GM18508 (cell line): ENCODE measurements around the gene SYCE3.
"Not testable (repeated sequence)": the region's sequence is repeated elsewhere in the genome, so short reads cannot be mapped to it uniquely, and the experiment has no call there.

ENCODE experiments used
- ATAC-seq: cut with Tn5 transposase; IDR thresholded peaks from one replicate; pipeline ENCODE4 v1.9.1; 2021; ENCODE audit warnings: moderate number of reproducible peaks; ENCODE audit not compliant: insufficient read depth, unreplicated experiment

SYCE3 gene

GRCh38 chr22:50523806-50524675 lies 38.7 kb downstream of the SYCE3 start:
- no peak for ATAC-seq

GRCh38 chr22:50523458-50523805 lies 39.3 kb downstream of the SYCE3 start:
- ATAC-seq: no peak

DNA sequence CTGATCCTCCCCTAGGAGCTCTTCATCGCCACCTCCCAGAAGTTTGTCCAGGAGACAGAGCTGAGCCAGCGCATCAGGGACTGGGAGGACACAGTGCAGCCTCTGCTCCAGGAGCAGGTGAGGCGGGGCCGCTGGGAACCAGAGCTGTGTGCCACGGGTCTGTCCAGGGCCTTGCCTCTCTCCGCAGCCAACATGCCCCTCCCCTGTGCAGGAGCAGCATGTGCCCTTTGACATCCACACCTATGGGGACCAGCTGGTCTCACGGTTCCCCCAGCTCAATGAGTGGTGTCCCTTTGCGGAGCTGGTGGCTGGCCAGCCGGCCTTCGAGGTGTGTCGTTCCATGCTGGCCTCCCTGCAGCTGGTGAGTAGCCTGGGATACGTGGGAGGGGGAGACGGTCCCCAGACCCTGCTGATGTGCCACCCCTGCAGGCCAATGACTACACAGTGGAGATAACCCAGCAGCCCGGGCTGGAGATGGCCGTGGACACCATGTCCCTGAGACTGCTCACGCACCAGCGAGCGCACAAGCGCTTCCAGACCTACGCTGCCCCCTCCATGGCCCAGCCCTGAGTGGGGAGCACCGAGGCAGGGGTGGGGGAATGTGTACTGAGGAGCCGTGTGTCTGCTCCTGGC lies 39.8 kb downstream of the SYCE3 start:
- no peak for ATAC-seq

DNA sequence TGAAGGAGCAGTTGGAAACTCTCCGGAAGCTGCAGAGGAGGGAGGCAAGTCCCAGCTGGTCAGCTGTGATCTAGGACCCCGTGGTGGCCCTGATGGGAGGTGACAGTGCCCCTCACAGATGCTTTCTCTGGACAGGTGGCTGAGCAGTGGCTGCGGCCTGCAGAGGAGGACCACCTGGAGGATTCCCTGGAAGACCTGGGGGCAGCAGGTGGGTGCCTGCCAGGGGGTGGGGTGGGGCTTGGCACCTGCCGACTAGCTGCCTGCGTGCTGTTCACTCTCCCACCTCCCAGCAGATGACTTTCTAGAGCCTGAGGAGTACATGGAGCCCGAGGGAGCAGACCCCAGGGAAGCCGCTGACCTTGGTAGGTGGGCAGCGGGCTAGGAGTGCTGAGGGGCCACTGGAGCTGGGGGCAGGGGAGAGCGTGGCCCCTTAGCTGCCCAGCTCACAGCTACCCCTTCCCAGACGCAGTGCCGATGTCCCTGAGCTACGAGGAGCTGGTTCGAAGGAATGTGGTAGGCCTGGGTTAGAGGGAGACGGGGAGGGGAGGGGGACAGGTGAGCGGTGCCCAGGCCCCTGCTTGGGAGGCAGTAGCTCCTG lies 40.4 kb downstream of the SYCE3 start:
- no peak for ATAC-seq

DNA sequence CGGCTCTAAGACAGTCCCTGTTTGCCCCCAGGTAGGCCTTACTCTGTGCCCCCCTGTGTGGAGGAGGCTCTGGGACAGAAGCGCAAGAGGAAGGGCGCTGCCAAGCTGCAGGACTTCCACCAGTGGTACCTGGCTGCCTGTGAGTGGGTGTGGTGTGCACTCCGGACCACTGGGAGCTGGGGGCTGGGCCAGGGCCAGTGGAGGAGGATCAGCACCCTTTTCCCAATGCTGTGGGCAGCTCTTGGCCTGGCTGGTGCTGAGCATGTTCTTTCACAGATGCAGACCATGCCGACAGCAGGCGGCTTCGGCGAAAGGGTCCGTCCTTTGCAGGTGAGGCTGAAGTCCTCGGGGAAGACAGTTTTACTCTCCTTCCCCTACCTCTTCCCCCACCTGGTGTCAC lies 41.0 kb downstream of the SYCE3 start:
- no peak for ATAC-seq

- no peak for ATAC-seq
These were observed 41.8 kb downstream of the SYCE3 start for GRCh38 chr22:50520826-50521453.

DNA sequence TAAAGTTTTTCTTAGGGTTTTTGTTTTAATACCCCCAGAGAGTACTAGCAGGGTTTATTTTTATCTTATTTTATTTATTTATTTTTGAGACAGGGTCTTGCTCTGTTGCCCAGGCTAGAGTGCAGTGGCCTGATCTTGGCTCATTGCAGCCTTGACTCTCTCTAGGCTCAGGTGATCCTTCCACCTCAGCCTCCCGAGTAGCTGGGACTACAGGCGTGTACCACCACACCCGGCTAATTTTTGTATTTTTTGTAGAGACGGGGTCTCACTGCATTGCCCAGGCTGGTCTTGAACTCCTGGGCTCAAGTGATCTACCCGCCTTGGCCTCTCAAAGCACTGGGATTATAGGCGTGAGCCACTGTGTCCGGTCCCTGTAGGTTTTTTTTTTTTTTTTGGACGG lies 42.5 kb downstream of the SYCE3 start:
- not testable (repeated sequence) for ATAC-seq

GRCh38 chr22:50519151-50519550 lies 43.6 kb downstream of the SYCE3 start:
- no peak for ATAC-seq

DNA sequence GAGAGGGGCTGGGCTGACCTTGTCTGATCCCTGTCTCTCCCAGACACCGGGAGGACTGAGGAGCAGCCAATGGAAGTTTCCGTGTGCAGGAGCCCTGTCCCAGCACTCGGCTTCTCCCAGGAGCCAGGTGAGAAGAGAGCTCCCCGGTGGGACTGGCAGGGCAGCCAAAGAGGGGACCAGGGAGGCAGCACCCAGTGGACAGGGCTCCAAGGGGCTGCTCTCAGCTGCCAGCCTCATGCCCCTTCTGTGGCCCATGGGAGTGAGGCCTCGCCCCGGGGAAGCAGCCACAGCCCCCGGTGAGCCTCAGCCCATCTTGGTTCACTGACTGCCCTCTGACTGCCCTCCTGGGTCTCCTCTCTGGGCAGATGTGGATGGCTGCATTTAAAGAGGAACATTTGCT lies 44.1 kb downstream of the SYCE3 start:
- ATAC-seq: no peak

- ATAC-seq: no peak
These were observed 45.0 kb downstream of the SYCE3 start for GRCh38 chr22:50517495-50518260.

DNA sequence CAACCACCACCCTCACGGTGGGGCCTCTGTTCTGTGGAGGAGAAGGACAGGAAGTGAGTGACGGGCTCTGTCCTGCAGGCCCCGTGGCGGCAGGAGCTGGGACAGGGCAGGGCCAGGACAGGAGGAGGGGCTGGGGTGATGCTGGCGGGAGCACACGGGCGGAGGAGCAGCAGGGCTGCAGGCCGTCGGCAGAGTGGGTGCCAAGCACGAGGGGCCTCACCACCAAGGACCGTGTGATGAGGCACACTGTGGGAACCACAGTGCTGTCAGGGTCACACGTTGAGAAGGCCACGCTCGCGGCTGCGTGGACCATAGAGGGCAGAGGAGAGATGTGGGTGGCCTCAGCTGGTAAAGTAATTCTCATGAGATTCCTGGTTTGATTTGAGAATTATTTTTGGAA lies 45.8 kb downstream of the SYCE3 start:
- ATAC-seq: no peak

DNA sequence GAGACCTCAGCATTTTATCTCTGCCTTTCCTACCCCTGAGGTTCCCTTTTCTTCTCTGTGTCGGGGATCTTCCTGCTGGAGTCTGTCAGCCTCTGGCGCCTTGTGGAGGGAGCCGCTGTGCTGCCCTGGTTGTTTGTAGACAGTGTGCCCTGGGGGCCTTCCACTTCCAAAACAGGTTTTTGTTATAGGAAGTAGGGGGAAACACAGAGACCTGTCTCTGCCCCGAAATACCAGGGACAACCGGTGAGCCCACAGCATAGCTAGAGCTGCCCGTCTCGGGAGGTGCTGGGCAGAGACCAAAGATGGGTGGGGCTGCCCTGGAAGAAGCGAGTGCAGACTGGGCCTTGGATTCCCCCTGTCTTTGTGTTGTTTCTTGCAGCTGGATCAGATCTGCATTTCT lies 46.7 kb downstream of the SYCE3 start:
- ATAC-seq: no peak

GRCh38 chr22:50513175-50513574 lies 49.5 kb downstream of the SYCE3 start:
- no peak for ATAC-seq

DNA sequence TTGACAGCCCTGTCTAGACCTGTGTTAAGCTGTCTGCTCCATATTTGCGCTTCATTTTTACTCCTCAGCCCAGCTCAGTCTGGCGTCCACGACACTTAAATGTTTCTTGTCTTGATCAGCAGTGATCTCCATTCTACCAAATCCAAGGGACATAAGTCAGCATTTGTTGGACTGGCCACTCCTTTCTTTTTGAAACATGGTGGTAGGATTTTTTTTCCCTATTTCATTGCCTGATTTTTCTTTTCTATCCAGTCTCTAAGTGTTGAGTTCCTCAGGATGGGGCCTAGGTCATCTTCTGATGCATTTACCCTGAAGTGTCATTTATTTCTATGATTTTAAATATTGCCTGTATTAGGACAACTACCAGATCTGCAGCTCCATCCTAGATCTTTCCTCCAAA lies 53.8 kb downstream of the SYCE3 start:
- no peak for ATAC-seq

DNA sequence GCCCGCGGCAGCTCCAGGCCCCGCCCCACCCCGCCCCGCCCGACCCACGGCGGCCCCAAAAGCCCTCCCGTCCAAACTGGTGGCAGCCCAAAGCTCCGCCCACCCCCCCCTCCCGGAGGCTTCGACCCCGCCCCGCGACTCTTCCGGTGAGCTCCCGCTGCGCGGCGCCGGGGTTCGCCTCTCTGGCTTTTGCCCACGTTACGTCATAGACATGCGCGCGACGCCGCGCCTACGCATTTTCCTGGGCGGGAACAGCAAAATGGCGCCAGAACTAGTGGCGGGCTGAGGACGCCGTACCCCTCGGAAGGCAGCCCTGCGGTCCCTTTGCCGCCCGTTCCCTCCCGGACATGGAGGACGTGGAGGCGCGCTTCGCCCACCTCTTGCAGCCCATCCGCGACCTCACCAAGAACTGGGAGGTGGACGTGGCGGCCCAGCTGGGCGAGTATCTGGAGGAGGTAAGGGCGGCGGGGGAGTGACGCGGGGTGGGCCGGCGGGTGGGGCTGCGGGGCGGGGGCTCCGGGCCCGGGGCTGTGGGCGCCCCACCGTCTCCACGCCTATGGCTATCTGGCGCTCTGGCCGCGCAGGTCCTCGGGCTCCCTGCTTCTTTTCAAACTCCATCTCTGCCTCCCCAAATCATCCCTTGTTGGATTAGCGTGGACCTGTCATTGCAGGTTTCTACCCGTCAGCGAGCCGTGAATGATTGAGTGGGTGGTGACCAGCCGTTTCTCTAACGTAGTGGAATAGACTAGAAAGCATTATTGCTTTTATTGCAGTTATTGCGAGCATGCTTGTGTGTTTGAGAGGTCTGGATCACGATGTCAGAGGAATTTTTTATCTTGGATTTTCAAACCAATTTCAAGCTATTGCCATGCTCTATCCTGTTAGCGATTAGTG lies 54.5 kb downstream of the SYCE3 start, which contains the start of gene NCAPH2:
TSS of gene NCAPH2 (plus strand) at position 234 of the 894 bp plus-strand sequence. CDS start at position 348, 114 bp downstream.
- no peak for ATAC-seq

GRCh38 chr22:50507421-50507990 lies 55.2 kb downstream of the SYCE3 start, which contains the start of gene LMF2:
LMF2 (minus strand) TSS chr22:50507702; CDS start chr22:50507675, 27 bp downstream.
- ATAC-seq: no peak

DNA sequence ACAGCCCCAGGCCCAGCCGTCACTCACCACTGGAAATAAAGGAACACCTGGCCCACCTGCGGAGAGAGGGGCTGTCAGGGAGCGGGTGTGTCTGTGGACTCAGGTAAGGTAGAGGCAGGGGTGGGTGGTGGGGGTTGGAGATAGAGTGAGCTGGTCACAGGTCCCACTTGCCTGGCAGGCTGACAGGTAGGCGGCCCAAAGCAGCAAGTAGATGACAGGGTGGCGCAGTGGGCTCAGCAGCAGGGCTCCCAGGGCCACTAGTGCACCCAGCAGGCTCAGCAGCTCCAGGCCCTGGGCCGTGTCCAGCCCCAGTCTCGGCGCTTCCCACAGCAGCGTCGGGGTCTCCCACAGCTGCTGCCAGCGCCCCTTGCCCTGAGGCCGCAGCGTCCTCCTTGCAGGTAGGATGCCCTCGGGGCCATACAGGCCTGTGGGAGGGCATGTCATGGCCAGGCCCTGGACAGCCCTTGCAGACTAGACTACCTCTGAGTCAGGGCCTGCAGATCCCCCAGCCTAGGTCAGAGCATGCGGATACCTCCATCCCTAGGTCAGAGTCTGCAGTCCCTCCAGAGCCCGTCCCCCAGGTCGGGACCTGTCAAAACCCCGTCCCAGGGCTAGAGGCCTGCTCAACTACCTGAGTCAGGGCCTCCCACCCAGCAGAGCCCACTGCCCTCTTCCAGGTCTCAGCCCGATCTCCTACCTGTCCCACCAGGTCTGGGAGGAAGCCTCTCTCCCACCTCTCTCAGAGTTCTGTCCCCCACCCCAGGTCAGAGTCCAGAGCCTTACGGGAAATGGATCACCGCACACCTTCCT lies 55.9 kb downstream of the SYCE3 start:
- no peak for ATAC-seq
